MM.1S (cell line): ENCODE measurements around the gene ZNF530.

ENCODE experiments used
- DNase-seq: peaks from one replicate; pipeline ENCODE4 v3.0.0-alpha.2; 2015
- H2AFZ ChIP-seq: fragments of 300-600 bp; sonication (generic); 2 replicates; pipeline ENCODE4 v1.6.0; 2016; ENCODE audit warnings: antibody characterized with exemption, low read length
- H3F3A ChIP-seq: fragments of 300-600 bp; sonication (generic); 2 replicates; pipeline ENCODE4 v1.6.1; 2016; ENCODE audit warnings: mild to moderate bottlenecking, antibody characterized with exemption, low read length, moderate library complexity, mixed read lengths; ENCODE audit not compliant: insufficient read depth
- H3K27ac ChIP-seq: fragments of 300-600 bp; sonication (generic); 2 replicates; pipeline ENCODE4 v1.5.1; 2016; ENCODE audit warnings: mild to moderate bottlenecking, low read length
- H3K27me3 ChIP-seq: fragments of 300-600 bp; sonication (generic); replicated peaks from 2 replicates; pipeline ENCODE4 v1.6.0; 2016; ENCODE audit warnings: low read length; ENCODE audit not compliant: insufficient read depth
- H3K36me3 ChIP-seq: fragments of 300-600 bp; sonication (generic); replicated peaks from 2 replicates; pipeline ENCODE4 v1.6.1; 2016; ENCODE audit warnings: mild to moderate bottlenecking, low read length, mixed read lengths; ENCODE audit not compliant: insufficient read depth
- H3K4me1 ChIP-seq: fragments of 300-600 bp; sonication (generic); 2 replicates; pipeline ENCODE4 v1.6.1; 2016; ENCODE audit warnings: low read length, mixed read lengths
- H3K4me2 ChIP-seq: fragments of 300-600 bp; sonication (generic); 2 replicates; pipeline ENCODE4 v1.6.0; 2016; ENCODE audit warnings: low read depth, low read length
- H3K4me3 ChIP-seq: fragments of 300-600 bp; sonication (generic); 2 replicates; pipeline ENCODE4 v1.5.1; 2016; ENCODE audit warnings: low read length, mixed read lengths
- H3K79me2 ChIP-seq: fragments of 300-600 bp; sonication (generic); 2 replicates; pipeline ENCODE4 v1.6.1; 2016; ENCODE audit warnings: mixed run types, low read length, mixed read lengths
- H3K9ac ChIP-seq: fragments of 300-600 bp; sonication (generic); 2 replicates; pipeline ENCODE4 v1.6.1; 2016; ENCODE audit warnings: low read length, mixed read lengths
- H3K9me2 ChIP-seq: fragments of 300-600 bp; sonication (generic); replicated peaks from 2 replicates; pipeline ENCODE4 v1.6.1; 2016; ENCODE audit warnings: mild to moderate bottlenecking, low read length, mixed read lengths; ENCODE audit not compliant: insufficient read depth
- H3K9me3 ChIP-seq: fragments of 300-600 bp; sonication (generic); replicated peaks from 2 replicates; pipeline ENCODE4 v1.6.1; 2016; ENCODE audit warnings: mild to moderate bottlenecking, low read length, mixed read lengths; ENCODE audit not compliant: insufficient read depth
- H4K20me1 ChIP-seq: fragments of 300-600 bp; sonication (generic); 2 replicates; pipeline ENCODE4 v1.6.1; 2016; ENCODE audit warnings: mild to moderate bottlenecking, low read length, moderate library complexity, mixed read lengths; ENCODE audit not compliant: insufficient read depth
- CTCF ChIP-seq: fragments of 300-600 bp; sonication (generic); IDR thresholded peaks from 2 replicates; pipeline ENCODE4 v1.5.1; 2016; ENCODE audit warnings: antibody characterized with exemption, low read length, mixed read lengths
- EZH2 ChIP-seq: fragments of 300-600 bp; sonication (generic); optimal IDR thresholded peaks from 2 replicates; pipeline ENCODE3; 2017; ENCODE audit warnings: low read depth, mild to moderate bottlenecking, antibody characterized with exemption, low read length, mixed read lengths
- EZH2phosphoT487 ChIP-seq: fragments of 300-600 bp; sonication (generic); IDR thresholded peaks from 2 replicates; pipeline ENCODE4 v1.6.1; 2018; ENCODE audit warnings: antibody characterized with exemption, low read length

ZNF530 gene

DNA sequence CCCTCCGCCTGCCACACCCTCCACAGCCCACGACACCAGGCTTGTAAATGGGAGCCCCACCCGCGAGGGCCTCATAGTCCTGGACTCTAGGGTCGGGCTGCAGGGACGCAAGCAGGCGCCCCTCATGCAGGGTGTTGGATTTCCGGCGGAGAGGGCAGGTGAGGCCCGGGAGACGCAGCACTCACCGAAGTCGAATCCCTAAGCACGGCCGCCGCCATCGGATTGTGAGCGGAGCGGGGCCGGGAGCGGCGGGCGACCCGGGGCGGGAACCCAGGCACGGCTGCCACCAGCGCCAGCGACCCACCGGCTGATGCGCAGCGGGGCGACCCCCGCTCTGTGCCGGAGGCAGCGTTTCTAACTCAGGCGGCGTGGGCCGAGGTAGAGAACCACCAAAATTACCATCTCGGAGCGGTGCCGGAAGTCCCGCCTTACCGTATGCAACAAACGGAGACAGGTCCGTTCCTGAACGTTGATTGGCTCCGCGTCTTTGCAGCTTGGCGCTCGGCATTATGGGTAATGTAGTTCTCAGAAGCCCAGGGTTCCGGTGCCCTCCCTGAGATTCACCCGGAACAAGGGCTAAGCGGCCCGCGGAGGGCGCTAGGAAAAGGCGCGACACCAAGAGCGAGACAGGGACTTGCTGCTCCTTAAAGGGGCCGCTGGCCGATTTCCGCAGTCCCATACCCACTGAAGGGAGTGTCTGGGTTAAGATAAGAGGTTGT lies 21.0 kb upstream of the ZNF530 start, which contains the start of gene ZNF416:
ZNF416 (minus strand) TSS at position 425 of the 719 bp plus-strand sequence; CDS start at position 218, 207 bp downstream.
- peak within 1 kb of the TSS; percentile 76 for H3K9ac ChIP-seq
- peak; percentile 27 for TF ChIP-seq CTCF
- no peak for TF ChIP-seq EZH2phosphoT487
- H3K79me2 ChIP-seq: peaks cover 14% of the 10 kb centered on the region
- peak within 1 kb of the TSS; percentile 87 for H3K4me2 ChIP-seq
- H3F3A ChIP-seq: no peaks in the 10 kb centered on the region
- H3K4me1 ChIP-seq: peaks cover 9% of the 10 kb centered on the region; the same call in 1 of the 2 replicates
- H3K36me3 ChIP-seq: peaks cover 22% of the 10 kb centered on the region
- H3K4me3 ChIP-seq: peak within 1 kb of the TSS; percentile 92
- no peaks in the 10 kb centered on the region for H4K20me1 ChIP-seq
- no peak within 1 kb of the TSS for H3K27ac ChIP-seq
- DNase-seq: peak; percentile 98
- peak within 1 kb of the TSS; percentile 99 for H2AFZ ChIP-seq
- no peaks in the 10 kb centered on the region for H3K9me3 ChIP-seq
- no peaks in the 10 kb centered on the region for H3K9me2 ChIP-seq
- H3K27me3 ChIP-seq: no peaks in the 10 kb centered on the region

GRCh38 chr19:57583104-57583520 lies 16.6 kb upstream of the ZNF530 start:
- H3K4me1 ChIP-seq: peaks cover 2% of the 10 kb centered on the region; the same call in 1 of the 2 replicates
- no peaks in the 10 kb centered on the region for H3K9me3 ChIP-seq
- TF ChIP-seq EZH2 (no peak), CTCF (no peak), EZH2phosphoT487 (no peak)
- peaks cover 5% of the 10 kb centered on the region for H3K79me2 ChIP-seq
- no peak overlapping the region for H3K9ac ChIP-seq
- H4K20me1 ChIP-seq: no peaks in the 10 kb centered on the region
- no peak overlapping the region for H3K4me2 ChIP-seq
- no peak for DNase-seq
- H3K9me2 ChIP-seq: no peaks in the 10 kb centered on the region
- H3K4me3 ChIP-seq: no peak overlapping the region
- no peak overlapping the region for H3K27ac ChIP-seq
- H3K36me3 ChIP-seq: no peaks in the 10 kb centered on the region
- H3F3A ChIP-seq: no peaks in the 10 kb centered on the region
- H3K27me3 ChIP-seq: no peaks in the 10 kb centered on the region
- no peak overlapping the region for H2AFZ ChIP-seq

- DNase-seq: no peak
- no peak within 1 kb of the TSS for H2AFZ ChIP-seq
- no peak within 1 kb of the TSS for H3K9ac ChIP-seq
- H3K9me3 ChIP-seq: no peaks in the 10 kb centered on the region
- H4K20me1 ChIP-seq: no peaks in the 10 kb centered on the region
- TF ChIP-seq EZH2 (no peak), EZH2phosphoT487 (no peak), CTCF (no peak)
- H3K27me3 ChIP-seq: no peaks in the 10 kb centered on the region
- no peak within 1 kb of the TSS for H3K4me3 ChIP-seq
- H3F3A ChIP-seq: no peaks in the 10 kb centered on the region
- no peaks in the 10 kb centered on the region for H3K36me3 ChIP-seq
- H3K79me2 ChIP-seq: no peaks in the 10 kb centered on the region
- H3K4me2 ChIP-seq: no peak within 1 kb of the TSS
- H3K9me2 ChIP-seq: no peaks in the 10 kb centered on the region
- no peak within 1 kb of the TSS for H3K27ac ChIP-seq
- H3K4me1 ChIP-seq: no peaks in the 10 kb centered on the region
Measured at GRCh38 chr19:57583521-57584416, 15.9 kb upstream of the ZNF530 start, which contains the start of gene ZIK1. TSS of gene ZIK1 (plus strand) at chr19:57584145. CDS start at chr19:57584357, 212 bp downstream.
